HepG2 (cell line): Measurements from ENCODE around the gene ATAD3A.

Source experiments
- BRD4 ChIP-seq: sonication (generic); formaldehyde crosslinking; IDR thresholded peaks from 2 replicates; pipeline ENCODE4 v1.4.0; 2020; ENCODE audit warnings: missing genetic modification reagents
- FOXM1 ChIP-seq: sonication (generic); formaldehyde crosslinking; IDR thresholded peaks from 2 replicates; pipeline ENCODE4 v1.5.0; 2020; ENCODE audit warnings: missing genetic modification reagents
- MXI1 ChIP-seq: IDR thresholded peaks from 3 replicates; pipeline ENCODE4 v1.6.1; 2012; ENCODE audit warnings: low read depth, low read length, inconsistent platforms, borderline replicate concordance
- PHF21A ChIP-seq: sonication (generic); formaldehyde crosslinking; IDR thresholded peaks from 2 replicates; pipeline ENCODE4 v1.5.0; 2020; ENCODE audit warnings: mild to moderate bottlenecking, missing genetic modification reagents
- POLR2A ChIP-seq, 2 experiments: IDR thresholded peaks; 2 replicates each; pipeline ENCODE4 v1.6.1; 2011; ENCODE audit warnings: low read depth in 2 of 2, low read length in 2 of 2, mild to moderate bottlenecking in 1 of 2, moderate library complexity in 1 of 2; ENCODE audit not compliant: insufficient read depth in 1 of 2
- SIN3B ChIP-seq: fragments of 150-350 bp; IDR thresholded peaks from 2 replicates; pipeline ENCODE4 v1.6.1; 2014; ENCODE audit warnings: low read length
- TAF1 ChIP-seq: sonication (generic); formaldehyde crosslinking; IDR thresholded peaks from 2 replicates; pipeline ENCODE4 v1.4.0; 2020; ENCODE audit warnings: missing genetic modification reagents
- TOE1 ChIP-seq: sonication (generic); formaldehyde crosslinking; IDR thresholded peaks from 2 replicates; pipeline ENCODE4 v1.4.0; 2020; ENCODE audit warnings: mild to moderate bottlenecking, missing genetic modification reagents
- YY1 ChIP-seq: IDR thresholded peaks from 2 replicates; pipeline ENCODE4 v1.6.1; 2011; ENCODE audit warnings: low read length, low read depth, moderate library complexity, mild to moderate bottlenecking; ENCODE audit not compliant: insufficient read depth, insufficient replicate concordance
- ZNF17 ChIP-seq: sonication (generic); formaldehyde crosslinking; IDR thresholded peaks from 2 replicates; pipeline ENCODE4 v1.5.0; 2020; ENCODE audit warnings: mild to moderate bottlenecking, missing genetic modification reagents
- TF ChIP-seq, protein P1 (sequence below): sonication (generic); formaldehyde crosslinking; IDR thresholded peaks from 2 replicates; pipeline ENCODE4 v1.5.1; 2020; ENCODE audit warnings: missing genetic modification reagents, mild to moderate bottlenecking, borderline replicate concordance
- TF ChIP-seq, protein P2 (sequence below): sonication (generic); formaldehyde crosslinking; IDR thresholded peaks from 2 replicates; pipeline ENCODE4 v1.5.0; 2020; ENCODE audit warnings: mild to moderate bottlenecking, missing genetic modification reagents, moderate library complexity

DNA sequence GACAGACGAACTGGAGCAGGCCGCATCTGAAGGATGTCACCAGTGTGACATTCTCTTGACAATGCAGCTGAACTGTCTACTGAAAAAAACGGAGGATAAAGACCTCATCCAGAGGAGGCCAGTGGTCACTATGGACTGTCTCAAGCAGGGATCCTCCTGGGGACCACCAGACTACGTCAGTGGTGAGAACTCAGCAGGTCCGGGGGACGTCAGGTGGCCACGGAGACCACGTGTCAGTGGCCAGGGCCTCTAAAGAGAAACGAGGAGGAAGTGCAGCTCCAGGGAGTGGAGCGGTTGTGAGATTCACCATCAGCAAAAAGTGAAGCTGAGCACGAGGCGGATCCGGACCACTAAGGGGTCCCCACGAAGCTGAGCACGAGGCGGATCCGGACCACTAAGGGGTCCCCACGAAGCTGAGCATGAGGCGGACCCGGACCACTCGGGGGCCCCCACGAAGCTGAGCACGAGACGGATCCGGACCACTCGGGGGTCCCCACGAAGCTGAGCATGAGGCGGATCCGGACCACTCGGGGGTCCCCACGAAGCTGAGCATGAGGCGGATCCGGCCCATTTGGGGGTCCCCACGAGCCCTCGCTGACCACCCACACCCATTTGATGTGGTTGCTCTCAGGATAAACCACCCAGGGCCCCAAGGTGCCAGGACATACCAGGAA lies 42.0 kb downstream of the ATAD3A start:
- TF ChIP-seq BRD4 (CRISPR knock-in tag) (no peak), POLR2A (IDR thresholded peaks at IDR 0.05; ENCODE audit: insufficient read depth in 1 of 2, low read depth in 2 of 2, low read length in 2 of 2) (no peak), ZNF17 (CRISPR knock-in tag) (no peak), YY1 (no peak), FOXM1 (CRISPR knock-in tag) (no peak), SIN3B (no peak), PHF21A (CRISPR knock-in tag) (no peak), TAF1 (CRISPR knock-in tag) (no peak), TOE1 (no peak), MXI1 (no peak)
- TF ChIP-seq, protein P1, sequence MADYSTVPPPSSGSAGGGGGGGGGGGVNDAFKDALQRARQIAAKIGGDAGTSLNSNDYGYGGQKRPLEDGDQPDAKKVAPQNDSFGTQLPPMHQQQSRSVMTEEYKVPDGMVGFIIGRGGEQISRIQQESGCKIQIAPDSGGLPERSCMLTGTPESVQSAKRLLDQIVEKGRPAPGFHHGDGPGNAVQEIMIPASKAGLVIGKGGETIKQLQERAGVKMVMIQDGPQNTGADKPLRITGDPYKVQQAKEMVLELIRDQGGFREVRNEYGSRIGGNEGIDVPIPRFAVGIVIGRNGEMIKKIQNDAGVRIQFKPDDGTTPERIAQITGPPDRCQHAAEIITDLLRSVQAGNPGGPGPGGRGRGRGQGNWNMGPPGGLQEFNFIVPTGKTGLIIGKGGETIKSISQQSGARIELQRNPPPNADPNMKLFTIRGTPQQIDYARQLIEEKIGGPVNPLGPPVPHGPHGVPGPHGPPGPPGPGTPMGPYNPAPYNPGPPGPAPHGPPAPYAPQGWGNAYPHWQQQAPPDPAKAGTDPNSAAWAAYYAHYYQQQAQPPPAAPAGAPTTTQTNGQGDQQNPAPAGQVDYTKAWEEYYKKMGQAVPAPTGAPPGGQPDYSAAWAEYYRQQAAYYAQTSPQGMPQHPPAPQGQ, result no peak
- TF ChIP-seq, protein P2, sequence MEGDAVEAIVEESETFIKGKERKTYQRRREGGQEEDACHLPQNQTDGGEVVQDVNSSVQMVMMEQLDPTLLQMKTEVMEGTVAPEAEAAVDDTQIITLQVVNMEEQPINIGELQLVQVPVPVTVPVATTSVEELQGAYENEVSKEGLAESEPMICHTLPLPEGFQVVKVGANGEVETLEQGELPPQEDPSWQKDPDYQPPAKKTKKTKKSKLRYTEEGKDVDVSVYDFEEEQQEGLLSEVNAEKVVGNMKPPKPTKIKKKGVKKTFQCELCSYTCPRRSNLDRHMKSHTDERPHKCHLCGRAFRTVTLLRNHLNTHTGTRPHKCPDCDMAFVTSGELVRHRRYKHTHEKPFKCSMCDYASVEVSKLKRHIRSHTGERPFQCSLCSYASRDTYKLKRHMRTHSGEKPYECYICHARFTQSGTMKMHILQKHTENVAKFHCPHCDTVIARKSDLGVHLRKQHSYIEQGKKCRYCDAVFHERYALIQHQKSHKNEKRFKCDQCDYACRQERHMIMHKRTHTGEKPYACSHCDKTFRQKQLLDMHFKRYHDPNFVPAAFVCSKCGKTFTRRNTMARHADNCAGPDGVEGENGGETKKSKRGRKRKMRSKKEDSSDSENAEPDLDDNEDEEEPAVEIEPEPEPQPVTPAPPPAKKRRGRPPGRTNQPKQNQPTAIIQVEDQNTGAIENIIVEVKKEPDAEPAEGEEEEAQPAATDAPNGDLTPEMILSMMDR (CRISPR knock-in tag), result no peak
